Duodenal mucosa (tissue), 2 donors: ENCODE measurements around the gene CBX8.

Experiments used
- H3K27ac ChIP-seq: one replicate; pipeline ENCODE4 v1.7.0; 2013; ENCODE audit warnings: low read depth, low read length
- H3K27me3 ChIP-seq, 2 donors: one replicate each; pipeline ENCODE4 v1.7.0; 2013; ENCODE audit warnings: low read length in 2 of 2, control low read depth in 1 of 2; ENCODE audit not compliant: insufficient read depth in 2 of 2, control insufficient read depth in 1 of 2
- H3K36me3 ChIP-seq, 2 donors: one replicate each; pipeline ENCODE4 v1.7.0; 2013; ENCODE audit warnings: low read length in 2 of 2, control low read depth in 1 of 2; ENCODE audit not compliant: insufficient read depth in 2 of 2, control insufficient read depth in 1 of 2
- H3K4me1 ChIP-seq, 2 donors: one replicate each; pipeline ENCODE4 v1.7.0; 2013; ENCODE audit warnings: low read length in 2 of 2, control low read depth in 1 of 2; ENCODE audit not compliant: insufficient read depth in 2 of 2, control insufficient read depth in 1 of 2
- H3K4me3 ChIP-seq, 2 donors: one replicate each; pipeline ENCODE4 v1.7.0; 2013; ENCODE audit warnings: low read length in 2 of 2, low read depth in 1 of 2
- H3K9ac ChIP-seq, 2 donors: one replicate each; pipeline ENCODE4 v1.7.0; 2013; ENCODE audit warnings: low read length in 2 of 2, low read depth in 1 of 2
- H3K9me3 ChIP-seq, 2 donors: one replicate each; pipeline ENCODE4 v1.7.0; 2013; ENCODE audit warnings: low read length in 2 of 2, control low read depth in 1 of 2; ENCODE audit not compliant: control insufficient read depth in 1 of 2

CBX8 gene

GRCh38 chr17:79829004-79829403, 32.1 kb upstream of the CBX8 start:
- no peak overlapping the region for H3K9ac ChIP-seq
- H3K4me3 ChIP-seq = no peak overlapping the region
- H3K27ac ChIP-seq = no peak overlapping the region
- H3K9me3 ChIP-seq = no peaks in the 10 kb centered on the region
- peaks cover 0 to 3% of the 10 kb centered on the region in 2 donors for H3K27me3 ChIP-seq
- peaks cover 0 to 3% of the 10 kb centered on the region in 2 donors for H3K36me3 ChIP-seq
- peaks cover 37 to 52% of the 10 kb centered on the region in 2 donors for H3K4me1 ChIP-seq

GRCh38 chr17:79826841-79827578, 30.1 kb upstream of the CBX8 start:
- no peaks in the 10 kb centered on the region for H3K9me3 ChIP-seq
- H3K9ac ChIP-seq = no peak overlapping the region
- H3K4me1 ChIP-seq = peaks cover 32 to 44% of the 10 kb centered on the region in 2 donors
- H3K27me3 ChIP-seq = peaks cover 0 to 3% of the 10 kb centered on the region in 2 donors
- H3K27ac ChIP-seq = no peak overlapping the region
- no peak overlapping the region for H3K4me3 ChIP-seq
- H3K36me3 ChIP-seq = no peaks in the 10 kb centered on the region

DNA sequence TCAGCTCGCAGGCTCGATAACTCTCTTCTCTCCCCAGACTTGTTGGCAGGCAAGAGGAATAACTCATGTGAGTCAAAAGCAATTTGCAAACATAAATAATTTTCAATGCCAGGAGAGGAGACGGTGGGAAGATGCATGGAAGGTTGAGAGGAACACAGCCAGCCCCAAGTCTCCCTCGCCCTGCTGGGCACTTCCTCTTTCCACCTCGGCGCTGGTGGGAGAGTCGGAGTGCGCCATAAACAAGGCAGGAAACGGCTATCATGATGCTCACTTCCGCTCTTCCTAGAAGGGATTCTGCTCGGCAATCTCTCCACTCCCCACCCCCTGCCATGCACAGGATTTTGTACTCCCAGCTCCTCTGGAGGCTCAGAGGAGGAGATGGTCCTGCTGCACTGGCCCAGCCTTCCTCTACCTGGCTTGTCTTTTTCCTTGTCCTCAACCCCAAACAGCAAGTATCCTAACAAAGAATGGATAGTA, 29.4 kb upstream of the CBX8 start:
- H3K27ac ChIP-seq = no peak overlapping the region
- peaks cover 27 to 37% of the 10 kb centered on the region in 2 donors for H3K4me1 ChIP-seq
- no peak overlapping the region for H3K4me3 ChIP-seq
- H3K27me3 ChIP-seq = peaks cover 0 to 3% of the 10 kb centered on the region in 2 donors
- H3K9ac ChIP-seq = no peak overlapping the region
- no peaks in the 10 kb centered on the region for H3K36me3 ChIP-seq
- H3K9me3 ChIP-seq = no peaks in the 10 kb centered on the region

GRCh38 chr17:79825580-79825921, 28.7 kb upstream of the CBX8 start:
- Histone ChIP-seq H3K4me1 (peaks cover 21 to 35% of the 10 kb centered on the region in 2 donors), H3K9me3 (no peaks in the 10 kb centered on the region), H3K27me3 (peaks cover 0 to 3% of the 10 kb centered on the region in 2 donors), H3K36me3 (no peaks in the 10 kb centered on the region), H3K9ac (no peak overlapping the region), H3K27ac (no peak overlapping the region), H3K4me3 (no peak overlapping the region)

- Histone ChIP-seq H3K4me3 (no peak overlapping the region), H3K36me3 (no peaks in the 10 kb centered on the region), H3K4me1 (peaks cover 19 to 35% of the 10 kb centered on the region in 2 donors), H3K27me3 (peaks cover 0 to 3% of the 10 kb centered on the region in 2 donors), H3K27ac (no peak overlapping the region), H3K9me3 (no peaks in the 10 kb centered on the region), H3K9ac (no peak overlapping the region)
Measured at GRCh38 chr17:79824893-79825579, 28.2 kb upstream of the CBX8 start.

DNA sequence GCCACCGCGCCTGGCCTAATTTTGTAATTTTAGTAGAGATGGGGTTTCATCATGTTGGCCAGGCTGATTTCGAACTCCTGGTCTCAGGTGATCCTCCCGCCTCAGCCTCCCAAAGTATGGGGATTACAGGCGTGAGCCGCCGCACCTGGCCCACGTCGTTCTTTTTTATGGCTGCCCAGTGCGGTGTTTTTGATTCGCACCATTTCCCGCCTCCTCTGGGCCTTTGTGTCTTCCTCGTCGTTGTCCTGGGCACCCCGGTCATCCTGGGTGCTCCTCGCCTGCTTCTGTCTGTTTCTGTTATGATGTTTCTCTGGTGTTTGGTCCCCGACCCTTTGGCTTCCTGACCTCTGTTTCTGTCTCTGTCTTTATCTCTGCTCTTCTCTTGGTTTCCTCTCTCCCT, 27.4 kb upstream of the CBX8 start:
- Histone ChIP-seq H3K36me3 (no peaks in the 10 kb centered on the region), H3K27me3 (peaks cover 0 to 3% of the 10 kb centered on the region in 2 donors), H3K9me3 (no peaks in the 10 kb centered on the region), H3K4me3 (no peak overlapping the region), H3K9ac (no peak overlapping the region), H3K27ac (no peak overlapping the region), H3K4me1 (peaks cover 19 to 30% of the 10 kb centered on the region in 2 donors)

GRCh38 chr17:79822583-79823124, 25.8 kb upstream of the CBX8 start:
- peaks cover 3 to 8% of the 10 kb centered on the region in 2 donors for H3K27me3 ChIP-seq
- H3K36me3 ChIP-seq = no peaks in the 10 kb centered on the region
- H3K9me3 ChIP-seq = no peaks in the 10 kb centered on the region
- H3K9ac ChIP-seq = no peak overlapping the region
- no peak overlapping the region for H3K27ac ChIP-seq
- H3K4me3 ChIP-seq = no peak overlapping the region
- peaks cover 17 to 23% of the 10 kb centered on the region in 2 donors for H3K4me1 ChIP-seq

DNA sequence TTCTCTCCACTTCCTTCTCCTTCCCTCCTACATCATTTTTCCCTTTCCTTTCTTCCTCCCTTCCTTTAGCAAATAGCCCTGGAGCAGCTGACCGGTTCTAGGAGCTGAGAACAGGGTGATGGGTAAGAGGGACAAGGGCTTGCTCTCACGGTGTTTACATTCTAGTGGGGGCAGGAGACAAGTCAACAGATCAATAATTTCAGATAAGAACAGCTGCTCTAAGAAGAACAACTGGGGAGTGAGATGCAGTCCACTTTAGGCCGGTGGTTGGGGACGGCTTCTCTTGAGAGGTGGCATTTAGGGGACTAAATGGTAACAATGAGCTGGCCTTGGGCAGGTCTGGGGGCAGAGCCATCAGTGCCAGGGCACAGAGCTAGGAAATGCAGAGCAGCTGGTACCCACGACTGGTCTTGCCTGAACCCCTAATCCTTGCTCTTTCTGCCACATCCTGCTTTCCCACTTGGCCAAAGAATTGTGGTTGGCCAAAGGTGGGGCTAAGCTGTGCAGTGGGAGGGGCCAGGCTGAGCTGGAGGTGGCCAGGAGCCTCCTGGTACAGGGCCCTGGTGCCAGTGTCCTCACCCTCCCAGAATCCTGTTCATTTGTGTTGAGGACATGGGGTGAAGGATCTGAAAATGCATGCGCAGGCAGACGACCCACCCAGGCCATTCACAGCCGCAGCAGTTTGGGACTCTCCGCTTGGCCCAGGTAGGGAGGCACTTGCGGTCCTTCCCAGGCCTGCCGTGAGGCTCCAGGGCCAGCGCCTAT, 24.6 kb upstream of the CBX8 start:
- Histone ChIP-seq H3K4me3 (no peak overlapping the region), H3K9ac (no peak overlapping the region), H3K9me3 (no peaks in the 10 kb centered on the region), H3K36me3 (no peaks in the 10 kb centered on the region), H3K4me1 (peaks cover 12 to 20% of the 10 kb centered on the region in 2 donors), H3K27me3 (peaks cover 5 to 19% of the 10 kb centered on the region in 2 donors), H3K27ac (no peak overlapping the region)

DNA sequence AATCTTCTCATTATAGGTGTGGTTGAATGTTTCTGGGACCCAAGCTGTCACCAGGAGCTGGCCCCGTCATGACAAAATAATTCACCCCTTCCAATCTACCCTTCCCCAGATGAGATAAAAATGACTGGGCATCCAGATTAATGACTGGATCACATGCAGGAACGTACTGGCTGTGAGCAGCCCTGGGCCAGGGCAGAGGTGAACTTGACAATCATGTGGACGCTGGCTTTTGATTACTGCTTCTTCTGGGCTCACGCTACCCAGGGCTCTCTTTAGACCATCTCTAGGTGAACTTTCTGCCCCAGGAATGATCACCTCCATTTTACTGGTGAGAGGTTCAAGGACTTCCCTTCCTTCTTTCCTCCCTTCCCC, 24.1 kb upstream of the CBX8 start:
- peaks cover 8 to 14% of the 10 kb centered on the region in 2 donors for H3K4me1 ChIP-seq
- H3K36me3 ChIP-seq = no peaks in the 10 kb centered on the region
- no peak overlapping the region for H3K9ac ChIP-seq
- H3K9me3 ChIP-seq = no peaks in the 10 kb centered on the region
- H3K27me3 ChIP-seq = peaks cover 11 to 25% of the 10 kb centered on the region in 2 donors
- no peak overlapping the region for H3K4me3 ChIP-seq
- H3K27ac ChIP-seq = no peak overlapping the region
